DOHH2 (cell line): ENCODE results near the gene HENMT1.

Source experiments
- EZH2phosphoT487 ChIP-seq: fragments of 200-600 bp; sonication (generic); IDR thresholded peaks from 2 replicates; pipeline ENCODE4 v1.6.1; 2017; ENCODE audit warnings: borderline replicate concordance, mild to moderate bottlenecking, antibody characterized with exemption, low read length, moderate library complexity, mixed read lengths
- TF ChIP-seq, protein P1 (sequence below): fragments of 200-600 bp; sonication (generic); IDR thresholded peaks from one replicate; pipeline ENCODE4 v1.5.1; 2014; ENCODE audit warnings: antibody characterized with exemption, mild to moderate bottlenecking, low read depth, low read length; ENCODE audit not compliant: poor library complexity, severe bottlenecking

DNA sequence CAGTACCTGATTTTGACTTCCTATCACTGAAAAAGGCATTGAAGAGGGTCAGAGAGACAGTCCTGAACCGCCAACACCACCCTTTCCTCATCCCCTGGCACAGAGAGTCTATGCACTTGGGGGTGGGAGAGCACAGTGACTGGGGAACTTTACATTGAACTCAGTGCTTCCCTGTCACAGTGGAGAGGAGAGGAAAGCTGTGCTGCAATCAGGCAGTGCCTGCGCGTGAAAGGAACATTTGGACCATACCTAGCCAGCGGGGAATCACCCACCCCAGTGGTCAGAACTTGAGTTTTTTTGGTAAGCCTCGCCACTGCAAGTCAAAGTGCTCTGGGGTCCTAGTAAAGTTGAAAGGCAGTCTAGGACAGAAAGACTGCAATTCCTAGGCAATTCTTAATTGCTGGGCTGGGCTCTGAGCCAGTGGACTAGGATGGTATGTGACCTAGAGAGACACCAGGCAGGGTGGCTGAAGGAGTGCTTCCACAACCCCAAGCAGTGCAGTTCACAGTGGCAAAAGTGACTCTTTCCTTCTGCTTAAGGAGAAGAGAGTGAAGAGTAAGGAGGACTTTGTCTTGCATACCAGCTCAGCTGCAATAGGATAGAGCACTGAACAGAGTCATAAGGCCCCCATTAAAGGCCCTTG, 9.4 kb upstream of the HENMT1 start:
- TF ChIP-seq EZH2phosphoT487: no peak
- TF ChIP-seq, protein P1, sequence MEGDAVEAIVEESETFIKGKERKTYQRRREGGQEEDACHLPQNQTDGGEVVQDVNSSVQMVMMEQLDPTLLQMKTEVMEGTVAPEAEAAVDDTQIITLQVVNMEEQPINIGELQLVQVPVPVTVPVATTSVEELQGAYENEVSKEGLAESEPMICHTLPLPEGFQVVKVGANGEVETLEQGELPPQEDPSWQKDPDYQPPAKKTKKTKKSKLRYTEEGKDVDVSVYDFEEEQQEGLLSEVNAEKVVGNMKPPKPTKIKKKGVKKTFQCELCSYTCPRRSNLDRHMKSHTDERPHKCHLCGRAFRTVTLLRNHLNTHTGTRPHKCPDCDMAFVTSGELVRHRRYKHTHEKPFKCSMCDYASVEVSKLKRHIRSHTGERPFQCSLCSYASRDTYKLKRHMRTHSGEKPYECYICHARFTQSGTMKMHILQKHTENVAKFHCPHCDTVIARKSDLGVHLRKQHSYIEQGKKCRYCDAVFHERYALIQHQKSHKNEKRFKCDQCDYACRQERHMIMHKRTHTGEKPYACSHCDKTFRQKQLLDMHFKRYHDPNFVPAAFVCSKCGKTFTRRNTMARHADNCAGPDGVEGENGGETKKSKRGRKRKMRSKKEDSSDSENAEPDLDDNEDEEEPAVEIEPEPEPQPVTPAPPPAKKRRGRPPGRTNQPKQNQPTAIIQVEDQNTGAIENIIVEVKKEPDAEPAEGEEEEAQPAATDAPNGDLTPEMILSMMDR: no peak
